HG03196 (cell line): ENCODE measurements around the gene PRTG.
"Not testable (repeated sequence)": the region's sequence is repeated elsewhere in the genome, so short reads cannot be mapped to it uniquely, and the experiment has no call there.

ENCODE experiments used
- ATAC-seq: cut with Tn5 transposase; IDR thresholded peaks from one replicate; pipeline ENCODE4 v1.9.1; 2021; ENCODE audit not compliant: unreplicated experiment

PRTG gene

GRCh38 chr15:55742927-55743728 lies at the start of gene PRTG:
TSS of gene PRTG (minus strand) at chr15:55743152. CDS start at chr15:55742931, 221 bp downstream.
- no peak for ATAC-seq

- ATAC-seq = no peak
Measured at GRCh38 chr15:55791551-55792400, 48.8 kb upstream of the PRTG start.

GRCh38 chr15:55789066-55789660 lies 46.2 kb upstream of the PRTG start:
- no peak for ATAC-seq

GRCh38 chr15:55786341-55786740 lies 43.4 kb upstream of the PRTG start:
- ATAC-seq = no peak

GRCh38 chr15:55785593-55785992 lies 42.6 kb upstream of the PRTG start:
- ATAC-seq = not testable (repeated sequence)

GRCh38 chr15:55784286-55784685 lies 41.3 kb upstream of the PRTG start:
- no peak for ATAC-seq

- ATAC-seq = no peak
Measured at GRCh38 chr15:55782901-55783300, 39.9 kb upstream of the PRTG start.

GRCh38 chr15:55780292-55780691 lies 37.3 kb upstream of the PRTG start:
- no peak for ATAC-seq

- ATAC-seq = no peak
Measured at GRCh38 chr15:55778932-55779331, 36.0 kb upstream of the PRTG start.

GRCh38 chr15:55775316-55775715 lies 32.4 kb upstream of the PRTG start:
- ATAC-seq = no peak

GRCh38 chr15:55774113-55774970 lies 31.4 kb upstream of the PRTG start:
- ATAC-seq = no peak

- ATAC-seq = no peak
Measured at GRCh38 chr15:55770806-55771205, 27.9 kb upstream of the PRTG start.

- ATAC-seq = no peak
Measured at GRCh38 chr15:55770261-55770660, 27.3 kb upstream of the PRTG start.

- no peak for ATAC-seq
Measured at GRCh38 chr15:55768670-55769185, 25.8 kb upstream of the PRTG start.

- ATAC-seq = no peak
Measured at GRCh38 chr15:55766676-55767075, 23.7 kb upstream of the PRTG start.

- no peak for ATAC-seq
Measured at GRCh38 chr15:55764398-55764797, 21.4 kb upstream of the PRTG start.

GRCh38 chr15:55758580-55758986 lies 15.6 kb upstream of the PRTG start:
- no peak for ATAC-seq

- ATAC-seq = not testable (repeated sequence)
Measured at GRCh38 chr15:55753433-55753832, 10.5 kb upstream of the PRTG start.

GRCh38 chr15:55750706-55751105 lies 7.8 kb upstream of the PRTG start:
- ATAC-seq = no peak
